Left lung (tissue), 10 donors: Measurements from ENCODE around the gene ATL2. TPM values are rescaled to one million over a fixed set of nuclear protein-coding genes. Genes with fewer than 3 reads are reported as not detected.
"Not testable (repeated sequence)": the region's sequence is repeated elsewhere in the genome, so short reads cannot be mapped to it uniquely, and the experiment has no call there.

ENCODE experiments used
- ATAC-seq: fragments of 200-7000 bp; cut with Tn5 transposase; one replicate; pipeline ENCODE4 v1.9.1; 2020; ENCODE audit warnings: moderate library complexity
- DNase-seq, 4 donors: peaks; one replicate each; pipeline ENCODE4 v3.0.0-alpha.2; 2013 to 2020
- H3K27ac ChIP-seq, 2 donors: fragments of 200-600 bp; sonication (generic) in 1 of 2; one replicate each; pipeline versions ENCODE4 v1.5.0 to v1.8.0; 2020 to 2021
- H3K27me3 ChIP-seq, 2 donors: fragments of 200-600 bp; sonication (generic) in 1 of 2; one replicate each; pipeline versions ENCODE4 v1.5.0 to v1.8.0; 2020 to 2021
- H3K36me3 ChIP-seq, 2 donors: fragments of 200-600 bp; sonication (generic) in 1 of 2; one replicate each; pipeline versions ENCODE4 v1.5.0 to v1.8.0; 2020 to 2021
- H3K4me1 ChIP-seq, 2 donors: fragments of 200-600 bp; one replicate each; pipeline ENCODE4 v1.8.0; 2021
- H3K4me3 ChIP-seq, 2 donors: fragments of 200-600 bp; sonication (generic) in 1 of 2; one replicate each; pipeline versions ENCODE4 v1.5.0 to v1.8.0; 2020 to 2021; ENCODE audit warnings: mild to moderate bottlenecking in 1 of 2
- H3K9me3 ChIP-seq, 2 donors: fragments of 200-600 bp; sonication (generic) in 1 of 2; one replicate each; pipeline versions ENCODE4 v1.5.0 to v1.8.0; 2020 to 2021
- CTCF ChIP-seq, 2 donors: fragments of 200-600 bp; sonication (generic) in 1 of 2; IDR thresholded peaks; one replicate each; pipeline versions ENCODE4 v1.5.0 to v1.8.0; 2021; ENCODE audit warnings: antibody characterized with exemption in 2 of 2
- intact Hi-C, 2 donors: fragments of 100-400 bp; cut with DNase I; formaldehyde crosslinking; loops; one replicate each; pipeline versions ENCODE4 v1.11.2 to v1.14.2; 2022
- polyA plus RNA-seq, 6 donors: library from polyadenylated mRNA; unstranded; fragments of 120-200 nt; gene quantifications; one replicate each; pipeline ENCODE4 v1.2.1, GENCODE V29; 2013; ENCODE audit not compliant: insufficient read length in 6 of 6
- total RNA-seq, 2 donors: library from RNA; stranded (reverse); fragmentation: NEBNext Ultra II Directional; extraction: Animal tissue kit (Norgen Biotek cat#: 25700); gene quantifications; one replicate each; pipeline ENCODE4 v1.2.1, GENCODE V29; 2021
- donor health status: DM: no; HTN: yes; CAD: no.
- donor health status: DM: no; HTN: no; CAD: no.

The ATL2 gene
- total and polyA plus RNA-seq, 8 donors, result 42.2 to 77.0 (median 69.2) TPM

GRCh38 chr2:38418735-38419134, 41.7 kb upstream of the ATL2 start:
- H3K27ac ChIP-seq, result no peak overlapping the region
- intact Hi-C loops, result no loop called here
- peaks cover 0 to 3% of the 10 kb centered on the region in 2 donors for H3K9me3 ChIP-seq
- TF ChIP-seq CTCF (IDR thresholded peaks at IDR 0.05), result no peak
- H3K27me3 ChIP-seq, result no peaks in the 10 kb centered on the region
- no peak overlapping the region for H3K4me3 ChIP-seq
- no peaks in the 10 kb centered on the region for H3K36me3 ChIP-seq
- DNase-seq (no peak), ATAC-seq (no peak)
- H3K4me1 ChIP-seq, result no peaks in the 10 kb centered on the region

- DNase-seq (no peak), ATAC-seq (no peak)
- no peak overlapping the region for H3K4me3 ChIP-seq
- H3K9me3 ChIP-seq, result peaks cover 3 to 8% of the 10 kb centered on the region in 2 donors
- TF ChIP-seq CTCF (IDR thresholded peaks at IDR 0.05), result no peak
- no peak overlapping the region for H3K27ac ChIP-seq
- no peaks in the 10 kb centered on the region for H3K4me1 ChIP-seq
- intact Hi-C loops, result no loop called here
- H3K36me3 ChIP-seq, result no peaks in the 10 kb centered on the region
- no peaks in the 10 kb centered on the region for H3K27me3 ChIP-seq
Observed at GRCh38 chr2:38417745-38418689, 40.9 kb upstream of the ATL2 start.

- intact Hi-C loops, result no loop called here
- ATAC-seq (no peak), DNase-seq (no peak)
- TF ChIP-seq CTCF (IDR thresholded peaks at IDR 0.05), result no peak
- no peaks in the 10 kb centered on the region for H3K4me1 ChIP-seq
- H3K4me3 ChIP-seq, result no peak overlapping the region
- no peak overlapping the region for H3K27ac ChIP-seq
- no peaks in the 10 kb centered on the region for H3K27me3 ChIP-seq
- no peaks in the 10 kb centered on the region for H3K36me3 ChIP-seq
- H3K9me3 ChIP-seq, result peaks cover 5 to 21% of the 10 kb centered on the region in 2 donors
Observed at GRCh38 chr2:38416296-38417036, 39.4 kb upstream of the ATL2 start.

DNA sequence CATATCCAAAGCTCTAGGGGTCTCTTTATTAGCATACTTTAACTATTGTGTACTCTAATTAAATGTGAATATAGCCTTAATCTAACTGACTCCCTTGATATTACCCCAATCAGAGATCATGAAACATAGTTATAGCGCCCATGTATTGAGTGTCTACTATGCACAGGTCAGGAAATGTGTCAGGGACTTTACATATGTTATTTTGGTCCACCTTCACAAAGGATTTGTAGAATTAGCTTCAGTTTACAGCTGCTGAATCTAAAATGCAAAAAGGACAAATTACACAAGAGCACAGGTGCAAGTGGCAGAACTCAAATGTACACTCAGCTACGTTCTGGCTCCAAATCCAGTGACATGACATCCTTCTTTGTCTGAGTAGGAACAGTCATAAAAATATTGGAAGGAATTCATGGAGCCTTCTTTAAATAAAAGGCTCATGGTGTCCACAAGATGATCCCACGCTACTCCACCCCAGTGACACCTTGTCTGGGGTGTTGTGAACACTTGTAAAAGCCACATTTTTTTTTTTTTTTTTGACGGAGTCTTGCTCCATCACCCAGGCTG, 38.7 kb upstream of the ATL2 start:
- H3K4me3 ChIP-seq, result no peak overlapping the region
- H3K27ac ChIP-seq, result no peak overlapping the region
- H3K4me1 ChIP-seq, result no peaks in the 10 kb centered on the region
- no peaks in the 10 kb centered on the region for H3K27me3 ChIP-seq
- DNase-seq (no peak), ATAC-seq (no peak)
- no peak for TF ChIP-seq CTCF (IDR thresholded peaks at IDR 0.05)
- peaks cover 5 to 21% of the 10 kb centered on the region in 2 donors for H3K9me3 ChIP-seq
- intact Hi-C loops, result no loop called here
- no peaks in the 10 kb centered on the region for H3K36me3 ChIP-seq

DNA sequence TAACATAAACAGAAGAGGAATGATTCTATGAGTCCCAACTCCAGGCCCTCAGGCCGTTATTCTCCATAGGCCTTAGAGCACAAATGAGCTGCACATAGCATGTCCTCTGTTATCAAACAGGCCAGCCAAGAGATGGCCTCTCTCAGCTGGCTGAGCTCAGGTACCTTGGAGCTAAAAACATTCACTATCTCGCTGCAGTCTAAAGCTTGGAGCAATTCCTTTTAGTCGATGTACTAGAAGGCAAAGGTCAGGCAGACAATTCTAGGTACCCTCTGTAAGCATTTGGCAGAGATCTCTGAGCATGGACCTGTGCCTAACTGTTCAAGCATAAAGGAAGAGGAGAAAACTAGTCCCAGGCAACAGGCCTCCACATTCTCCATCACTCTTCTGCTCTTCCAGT, 38.0 kb upstream of the ATL2 start:
- H3K27me3 ChIP-seq, result no peaks in the 10 kb centered on the region
- H3K27ac ChIP-seq, result no peak overlapping the region
- TF ChIP-seq CTCF (IDR thresholded peaks at IDR 0.05), result no peak

DNA sequence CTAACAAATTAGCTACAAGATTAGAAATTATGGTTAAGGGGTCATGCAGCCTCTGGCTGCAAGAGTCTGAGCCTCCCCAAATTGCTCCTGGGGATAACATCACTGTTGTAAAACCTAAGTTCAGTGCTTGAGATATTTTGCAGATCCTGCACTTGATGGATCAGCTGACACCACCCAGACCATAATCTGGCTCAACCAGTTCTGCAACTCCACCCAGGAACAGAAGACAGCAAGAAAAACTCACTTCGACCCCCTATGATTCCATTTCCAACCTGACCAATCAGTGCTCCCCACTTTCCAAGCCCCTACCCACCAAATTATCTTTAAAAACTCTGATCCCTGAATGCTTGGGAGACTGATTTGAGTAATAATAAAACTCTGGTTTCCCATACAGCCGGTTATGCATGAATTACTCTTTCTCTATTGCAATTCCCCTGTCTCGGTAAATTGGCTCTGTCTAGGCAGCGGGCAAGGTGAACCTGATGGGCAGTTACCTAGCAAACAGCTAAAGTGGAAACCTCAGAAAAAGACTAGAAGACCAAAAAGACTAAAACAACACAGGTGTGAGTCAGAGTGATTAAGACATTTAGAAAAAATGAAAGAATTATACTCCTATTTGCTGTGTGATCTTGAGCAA, 35.3 kb upstream of the ATL2 start:
- H3K27ac ChIP-seq, ATAC-seq, H3K27me3 ChIP-seq, intact Hi-C loops, DNase-seq, H3K36me3 ChIP-seq, H3K4me1 ChIP-seq, H3K4me3 ChIP-seq: not testable (repeated sequence)
- peaks cover 5 to 21% of the 10 kb centered on the region in 2 donors for H3K9me3 ChIP-seq

More for the DNA sequence above, 38.0 kb upstream of the ATL2 start:
- Histone ChIP-seq H3K4me1 (no peaks in the 10 kb centered on the region), H3K9me3 (peaks cover 5 to 21% of the 10 kb centered on the region in 2 donors), H3K4me3 (no peak overlapping the region), H3K36me3 (no peaks in the 10 kb centered on the region)
- no peak for ATAC-seq
- DNase-seq, result no peak
- intact Hi-C loops, result no loop called here
